ENCODE measurements around the gene TGM1. TPM values are rescaled to one million over a fixed set of nuclear protein-coding genes. Genes with fewer than 3 reads are reported as not detected.

TGM1 gene
- total and polyA plus RNA-seq, 5 donors from 2014 or later = 4.0 TPM; not detected in 4

DNA sequence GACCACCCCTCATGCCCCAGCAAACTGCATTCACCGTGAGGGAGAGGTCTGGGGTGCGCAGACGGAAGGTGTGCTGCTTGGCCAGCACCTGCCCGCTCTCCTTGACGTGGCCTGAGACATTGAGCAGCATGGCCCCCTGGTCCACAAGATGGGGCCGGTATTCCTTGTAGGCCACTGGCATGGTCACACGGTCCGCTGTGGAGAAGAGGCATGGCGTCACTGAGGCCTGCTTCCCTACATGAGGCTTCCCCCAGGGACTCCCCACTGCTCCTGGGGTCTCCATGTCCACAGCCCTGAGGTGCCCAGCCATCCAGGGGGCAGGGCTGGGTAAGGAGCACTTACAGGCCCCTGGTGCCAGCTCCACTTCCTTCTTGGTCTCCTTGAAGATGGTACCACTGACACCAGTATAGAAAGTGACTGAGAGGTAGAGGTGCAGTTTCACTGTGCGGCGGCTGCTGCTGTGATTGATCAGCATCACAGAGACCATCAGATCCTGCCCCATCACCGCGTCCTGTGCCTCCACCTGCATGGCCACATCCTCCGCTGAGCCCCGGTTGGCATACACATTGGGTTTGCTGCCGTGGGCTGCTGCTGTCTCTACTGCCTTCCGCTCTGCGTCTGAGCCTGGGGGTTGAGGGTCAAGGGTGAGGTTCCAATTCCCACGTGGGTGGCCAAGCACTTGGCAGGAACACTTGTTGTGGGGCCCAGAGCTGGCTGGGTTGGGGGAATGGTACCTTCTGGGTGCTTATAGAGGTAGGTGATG, 8.2 kb downstream of the TGM1 start:
- no peak overlapping the region for H3K4me3 Mint-ChIP-seq
- H3K27me3 ChIP-seq (ENCODE audit: control insufficient read depth, insufficient read depth, low read length) = no peaks in the 10 kb centered on the region
- no peak for ATAC-seq (ENCODE audit: low read depth in 2 of 2)

DNA sequence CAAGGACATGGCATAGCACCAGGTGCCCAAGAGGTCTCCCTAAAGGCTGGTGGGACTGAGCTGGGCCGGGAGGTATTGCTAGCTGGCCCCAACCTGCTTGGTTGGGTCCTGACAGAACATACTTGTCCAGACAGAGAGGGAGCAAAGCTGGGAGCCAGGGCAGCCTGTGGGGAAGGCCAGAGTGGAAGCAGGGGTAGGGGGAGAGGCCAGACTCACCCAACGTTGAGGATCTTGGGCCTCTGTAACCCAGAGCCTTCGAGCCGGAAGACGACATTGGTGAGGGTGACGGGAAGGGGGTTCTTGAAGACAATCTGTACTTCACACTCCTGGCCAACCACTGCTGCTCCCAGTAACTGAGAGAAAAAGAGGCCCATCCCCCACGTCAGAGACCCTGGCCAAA, 9.0 kb downstream of the TGM1 start:
- Mint-ChIP-seq H3K36me3 (peaks cover 20% of the 10 kb centered on the region), H3K27me3 (no peaks in the 10 kb centered on the region), H3K9me3 (no peaks in the 10 kb centered on the region), H3K4me1 (peaks cover 0 to 5% (median 4%) of the 10 kb centered on the region in 4 donors), H3K27ac (no peak overlapping the region), H3K4me3 (peak overlapping the region in 1 of 4 donors; percentile 51)
- DNase-seq (no peak), ATAC-seq (ENCODE audit: low read depth in 2 of 2) (no peak)
- no peak overlapping the region for H3K27ac ChIP-seq (ENCODE audit: insufficient read depth, low read length, poor library complexity, severe bottlenecking)
- H3K9me3 ChIP-seq (ENCODE audit: control insufficient read depth in 2 of 2, low read length in 2 of 2) = no peaks in the 10 kb centered on the region
- H3K36me3 ChIP-seq (ENCODE audit: control insufficient read depth, insufficient read depth, low read length) = peaks cover 10% of the 10 kb centered on the region
- no peaks in the 10 kb centered on the region for H3K27me3 ChIP-seq (ENCODE audit: control insufficient read depth, insufficient read depth, low read length)
- H3K4me3 ChIP-seq (ENCODE audit: low read depth, low read length) = no peak overlapping the region
- H3K4me1 ChIP-seq (ENCODE audit: control insufficient read depth, insufficient read depth, low read length, poor library complexity, severe bottlenecking) = no peaks in the 10 kb centered on the region

More for the DNA sequence above, 8.2 kb downstream of the TGM1 start:
- DNase-seq = no peak
- Histone ChIP-seq H3K4me1 (ENCODE audit: control insufficient read depth, insufficient read depth, low read length, poor library complexity, severe bottlenecking) (no peaks in the 10 kb centered on the region), H3K9me3 (ENCODE audit: control insufficient read depth in 2 of 2, low read length in 2 of 2) (no peaks in the 10 kb centered on the region), H3K4me3 (ENCODE audit: low read depth, low read length) (no peak overlapping the region), H3K36me3 (ENCODE audit: control insufficient read depth, insufficient read depth, low read length) (peaks cover 10% of the 10 kb centered on the region), H3K27ac (ENCODE audit: insufficient read depth, low read length, poor library complexity, severe bottlenecking) (no peak overlapping the region)
- Mint-ChIP-seq H3K36me3 (peaks cover 20% of the 10 kb centered on the region), H3K9me3 (no peaks in the 10 kb centered on the region), H3K27me3 (no peaks in the 10 kb centered on the region), H3K4me1 (peaks cover 0 to 5% (median 3%) of the 10 kb centered on the region in 4 donors), H3K27ac (no peak overlapping the region)

DNA sequence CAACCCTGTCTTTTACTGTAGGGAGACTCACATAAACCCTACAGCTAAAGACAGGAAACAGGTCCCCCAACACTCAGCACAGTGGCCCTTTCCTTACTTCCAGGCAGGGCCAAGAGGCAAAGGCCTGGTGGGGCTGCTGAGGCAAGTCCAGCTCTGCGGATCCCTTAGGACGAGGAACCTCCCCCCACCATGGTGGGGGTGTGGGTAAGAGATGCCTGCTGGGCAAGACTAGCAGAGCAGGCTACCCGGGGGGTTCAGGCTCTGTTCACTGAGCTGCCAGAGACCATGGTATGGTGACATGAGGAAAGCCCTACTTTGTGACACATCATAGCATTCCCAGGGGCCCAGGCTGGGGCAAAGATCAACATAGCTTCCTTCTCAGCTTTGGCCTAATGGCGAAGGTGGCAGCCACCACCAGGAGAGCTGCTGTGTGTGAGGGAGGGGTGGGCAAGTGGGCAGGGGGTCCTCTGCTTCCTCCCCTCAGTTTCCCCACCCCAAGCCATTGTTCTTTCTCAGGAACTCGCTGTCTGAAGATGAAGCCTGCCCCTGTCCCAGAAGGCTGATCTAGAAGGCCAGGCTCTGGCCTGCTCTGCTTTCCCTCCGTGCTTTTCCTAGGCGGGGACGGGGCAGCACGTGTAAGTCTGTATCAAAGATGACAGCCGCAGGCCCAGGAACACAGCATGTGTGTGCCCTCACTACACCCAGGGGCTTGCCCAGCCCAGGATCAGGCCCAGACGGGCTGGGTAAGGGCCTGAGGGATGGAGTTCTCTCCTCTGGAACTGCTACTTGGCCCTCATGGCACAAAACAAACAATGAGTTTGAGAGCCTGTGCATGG, 10.5 kb downstream of the TGM1 start:
- H3K27me3 ChIP-seq (ENCODE audit: control insufficient read depth, insufficient read depth, low read length) = no peaks in the 10 kb centered on the region
- H3K36me3 ChIP-seq (ENCODE audit: control insufficient read depth, insufficient read depth, low read length) = peaks cover 10% of the 10 kb centered on the region
- H3K4me1 Mint-ChIP-seq = peaks cover 1 to 10% (median 4%) of the 10 kb centered on the region in 4 donors
- peaks cover 3% of the 10 kb centered on the region for H3K4me1 ChIP-seq (ENCODE audit: control insufficient read depth, insufficient read depth, low read length, poor library complexity, severe bottlenecking)
- no peaks in the 10 kb centered on the region for H3K9me3 Mint-ChIP-seq
- H3K36me3 Mint-ChIP-seq = peaks cover 22% of the 10 kb centered on the region
- ATAC-seq (ENCODE audit: low read depth in 2 of 2) = no peak
- no peak for DNase-seq
- no peaks in the 10 kb centered on the region for H3K27me3 Mint-ChIP-seq
- H3K4me3 ChIP-seq (ENCODE audit: low read depth, low read length) = no peak overlapping the region
- no peak overlapping the region for H3K27ac ChIP-seq (ENCODE audit: insufficient read depth, low read length, poor library complexity, severe bottlenecking)
- H3K9me3 ChIP-seq (ENCODE audit: control insufficient read depth in 2 of 2, low read length in 2 of 2) = no peaks in the 10 kb centered on the region
- no peak overlapping the region for H3K27ac Mint-ChIP-seq
- H3K4me3 Mint-ChIP-seq = no peak overlapping the region

DNA sequence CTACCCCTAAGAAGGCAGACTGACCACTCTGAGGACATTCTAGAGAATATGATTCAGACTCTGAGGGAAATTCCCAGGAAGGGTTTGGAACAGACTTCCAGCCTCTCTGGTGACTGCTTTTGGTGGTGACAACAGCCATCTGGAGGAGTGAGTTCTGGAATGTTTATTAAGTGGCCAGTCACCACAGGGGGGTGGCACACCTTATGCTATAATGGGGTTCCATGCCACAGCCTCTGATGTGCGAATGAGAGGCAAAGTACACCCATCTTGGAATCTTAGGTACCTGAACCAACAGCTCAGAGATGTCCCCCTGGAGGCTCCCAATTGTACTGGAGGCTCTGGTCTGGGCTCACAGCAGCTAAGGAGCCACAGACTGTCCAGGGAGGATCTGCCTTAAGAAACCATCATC, 11.1 kb downstream of the TGM1 start:
- H3K27ac ChIP-seq (ENCODE audit: insufficient read depth, low read length, poor library complexity, severe bottlenecking) = no peak overlapping the region
- no peaks in the 10 kb centered on the region for H3K27me3 ChIP-seq (ENCODE audit: control insufficient read depth, insufficient read depth, low read length)
- Mint-ChIP-seq H3K36me3 (peaks cover 22% of the 10 kb centered on the region), H3K27ac (no peak overlapping the region), H3K4me3 (no peak overlapping the region), H3K27me3 (no peaks in the 10 kb centered on the region), H3K9me3 (no peaks in the 10 kb centered on the region), H3K4me1 (peaks cover 2 to 14% (median 7%) of the 10 kb centered on the region in 4 donors)
- ATAC-seq (ENCODE audit: low read depth in 2 of 2) = no peak
- no peaks in the 10 kb centered on the region for H3K9me3 ChIP-seq (ENCODE audit: control insufficient read depth in 2 of 2, low read length in 2 of 2)
- no peak overlapping the region for H3K4me3 ChIP-seq (ENCODE audit: low read depth, low read length)
- H3K36me3 ChIP-seq (ENCODE audit: control insufficient read depth, insufficient read depth, low read length) = peaks cover 10% of the 10 kb centered on the region
- peaks cover 9% of the 10 kb centered on the region for H3K4me1 ChIP-seq (ENCODE audit: control insufficient read depth, insufficient read depth, low read length, poor library complexity, severe bottlenecking)
- no peak for DNase-seq

DNA sequence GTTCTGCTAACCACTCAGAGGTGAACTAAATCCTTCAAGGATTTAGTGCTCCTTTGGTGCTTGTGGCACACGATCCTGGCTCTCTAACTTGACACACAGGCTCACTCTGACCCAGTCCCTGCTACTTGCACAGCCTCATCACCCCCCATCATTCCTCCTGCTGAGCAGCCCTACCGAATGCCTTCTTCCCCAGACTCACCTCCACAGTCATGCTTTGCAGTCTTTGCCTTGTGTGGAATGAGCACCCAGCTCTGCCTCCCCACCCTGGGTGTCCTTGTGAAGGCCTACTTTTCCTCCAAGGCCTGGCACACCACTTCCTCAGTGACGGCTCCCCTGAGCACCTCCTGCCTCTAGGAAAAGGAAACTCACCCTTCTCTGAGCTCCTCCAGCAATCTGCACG, 12.6 kb downstream of the TGM1 start:
- H3K9me3 Mint-ChIP-seq = no peaks in the 10 kb centered on the region
- Histone ChIP-seq H3K9me3 (ENCODE audit: control insufficient read depth in 2 of 2, low read length in 2 of 2) (no peaks in the 10 kb centered on the region), H3K27ac (ENCODE audit: insufficient read depth, low read length, poor library complexity, severe bottlenecking) (no peak overlapping the region), H3K4me1 (ENCODE audit: control insufficient read depth, insufficient read depth, low read length, poor library complexity, severe bottlenecking) (peaks cover 13% of the 10 kb centered on the region), H3K27me3 (ENCODE audit: control insufficient read depth, insufficient read depth, low read length) (no peaks in the 10 kb centered on the region), H3K4me3 (ENCODE audit: low read depth, low read length) (no peak overlapping the region), H3K36me3 (ENCODE audit: control insufficient read depth, insufficient read depth, low read length) (peaks cover 10% of the 10 kb centered on the region)
- H3K36me3 Mint-ChIP-seq = peaks cover 16% of the 10 kb centered on the region
- ATAC-seq (ENCODE audit: low read depth in 2 of 2) (no peak), DNase-seq (no peak)
- no peaks in the 10 kb centered on the region for H3K27me3 Mint-ChIP-seq
- H3K4me3 Mint-ChIP-seq = peak overlapping the region in 1 of 4 donors; percentile 58
- H3K4me1 Mint-ChIP-seq = peaks cover 5 to 17% (median 11%) of the 10 kb centered on the region in 4 donors
- H3K27ac Mint-ChIP-seq = peak overlapping the region in 1 of 3 donors; percentile 34

DNA sequence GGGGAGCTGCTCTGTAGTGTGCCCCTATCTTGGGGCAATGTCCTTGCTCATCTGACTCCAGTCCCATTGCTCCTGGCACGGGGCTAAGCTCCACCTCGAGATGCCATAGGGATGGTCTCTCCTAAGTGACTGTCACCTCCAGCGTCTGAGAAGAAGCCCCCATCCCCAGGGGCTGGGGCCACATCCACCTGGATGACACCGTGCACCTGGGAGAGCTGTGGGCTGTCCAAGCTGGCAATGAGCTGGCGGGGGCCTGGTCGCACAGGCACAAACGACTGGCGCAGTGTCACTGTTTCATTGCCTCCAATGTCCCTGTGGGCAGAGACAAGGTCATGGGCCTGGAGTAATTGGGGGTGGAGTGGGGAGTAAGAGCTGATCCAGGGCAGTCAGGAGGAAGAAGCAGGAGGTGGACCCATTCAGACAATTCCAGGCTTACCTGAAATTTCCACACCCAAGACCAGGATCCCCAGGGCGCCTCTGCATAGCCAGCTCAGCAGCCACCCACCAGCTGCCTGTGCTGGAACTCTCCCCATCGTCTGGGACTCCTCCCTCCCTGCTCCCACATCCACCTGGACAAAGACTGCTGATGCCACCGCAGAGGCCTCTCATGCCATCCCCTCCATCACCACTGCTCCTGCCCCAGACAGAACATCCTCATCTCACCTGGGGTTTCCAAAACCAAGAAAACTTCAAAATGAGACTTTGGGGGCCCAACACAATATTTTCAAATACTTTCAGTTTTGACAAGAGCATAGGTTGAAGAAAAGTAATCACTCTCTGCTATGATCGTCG, 13.6 kb downstream of the TGM1 start:
- H3K4me1 ChIP-seq (ENCODE audit: control insufficient read depth, insufficient read depth, low read length, poor library complexity, severe bottlenecking) = peaks cover 13% of the 10 kb centered on the region
- H3K27ac Mint-ChIP-seq = no peak overlapping the region
- H3K27ac ChIP-seq (ENCODE audit: insufficient read depth, low read length, poor library complexity, severe bottlenecking) = no peak overlapping the region
- DNase-seq = no peak
- H3K4me1 Mint-ChIP-seq = peaks cover 5 to 20% (median 12%) of the 10 kb centered on the region in 4 donors
- H3K36me3 Mint-ChIP-seq = peaks cover 15% of the 10 kb centered on the region
- no peaks in the 10 kb centered on the region for H3K27me3 Mint-ChIP-seq
- H3K4me3 Mint-ChIP-seq = peak overlapping the region in 1 of 4 donors; percentile 58
- H3K4me3 ChIP-seq (ENCODE audit: low read depth, low read length) = no peak overlapping the region
- no peaks in the 10 kb centered on the region for H3K9me3 ChIP-seq (ENCODE audit: control insufficient read depth in 2 of 2, low read length in 2 of 2)
- no peaks in the 10 kb centered on the region for H3K27me3 ChIP-seq (ENCODE audit: control insufficient read depth, insufficient read depth, low read length)
- no peak for ATAC-seq (ENCODE audit: low read depth in 2 of 2)
- H3K36me3 ChIP-seq (ENCODE audit: control insufficient read depth, insufficient read depth, low read length) = peaks cover 6% of the 10 kb centered on the region
- H3K9me3 Mint-ChIP-seq = no peaks in the 10 kb centered on the region

DNA sequence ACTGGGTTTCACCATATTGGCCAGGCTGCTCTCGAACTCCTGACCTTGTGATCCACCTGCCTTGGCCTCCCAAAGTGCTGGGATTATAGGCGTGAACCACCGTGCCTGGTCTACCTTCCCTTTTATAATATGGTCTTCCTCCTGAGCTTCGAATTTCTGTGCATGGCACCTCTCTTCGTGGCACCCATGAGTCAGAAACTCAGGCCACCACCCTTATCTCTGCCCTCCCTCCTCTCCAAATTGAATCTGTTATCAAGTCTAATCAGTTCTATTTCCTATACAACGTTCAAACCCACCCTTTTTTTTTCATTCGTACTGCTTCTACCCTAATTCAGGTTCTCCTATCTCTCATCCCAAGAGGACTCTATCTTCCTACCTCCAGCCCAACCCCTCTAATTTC, 15.6 kb downstream of the TGM1 start:
- no peak overlapping the region for H3K4me3 ChIP-seq (ENCODE audit: low read depth, low read length)
- no peaks in the 10 kb centered on the region for H3K27me3 ChIP-seq (ENCODE audit: control insufficient read depth, insufficient read depth, low read length)
- H3K9me3 Mint-ChIP-seq = no peaks in the 10 kb centered on the region
- H3K27ac ChIP-seq (ENCODE audit: insufficient read depth, low read length, poor library complexity, severe bottlenecking) = peak overlapping the region; percentile 72
- H3K36me3 Mint-ChIP-seq = peaks cover 7% of the 10 kb centered on the region
- peak overlapping the region; percentile 8 to 78 (median 45) for H3K4me3 Mint-ChIP-seq
- H3K4me1 ChIP-seq (ENCODE audit: control insufficient read depth, insufficient read depth, low read length, poor library complexity, severe bottlenecking) = peaks cover 27% of the 10 kb centered on the region
- H3K9me3 ChIP-seq (ENCODE audit: control insufficient read depth in 2 of 2, low read length in 2 of 2) = no peaks in the 10 kb centered on the region
- H3K27me3 Mint-ChIP-seq = peaks cover 4% of the 10 kb centered on the region
- ATAC-seq (ENCODE audit: low read depth in 2 of 2) (no peak), DNase-seq (no peak)
- peaks cover 2% of the 10 kb centered on the region for H3K36me3 ChIP-seq (ENCODE audit: control insufficient read depth, insufficient read depth, low read length)
- peak overlapping the region; percentile 77 to 98 (median 88) for H3K27ac Mint-ChIP-seq
- H3K4me1 Mint-ChIP-seq = peaks cover 5 to 35% (median 21%) of the 10 kb centered on the region in 4 donors

All from CD4-positive, CD25-positive, alpha-beta regulatory T cell (primary cell).